Measurements from ENCODE around the gene ZNF625.

ZNF625 gene

DNA sequence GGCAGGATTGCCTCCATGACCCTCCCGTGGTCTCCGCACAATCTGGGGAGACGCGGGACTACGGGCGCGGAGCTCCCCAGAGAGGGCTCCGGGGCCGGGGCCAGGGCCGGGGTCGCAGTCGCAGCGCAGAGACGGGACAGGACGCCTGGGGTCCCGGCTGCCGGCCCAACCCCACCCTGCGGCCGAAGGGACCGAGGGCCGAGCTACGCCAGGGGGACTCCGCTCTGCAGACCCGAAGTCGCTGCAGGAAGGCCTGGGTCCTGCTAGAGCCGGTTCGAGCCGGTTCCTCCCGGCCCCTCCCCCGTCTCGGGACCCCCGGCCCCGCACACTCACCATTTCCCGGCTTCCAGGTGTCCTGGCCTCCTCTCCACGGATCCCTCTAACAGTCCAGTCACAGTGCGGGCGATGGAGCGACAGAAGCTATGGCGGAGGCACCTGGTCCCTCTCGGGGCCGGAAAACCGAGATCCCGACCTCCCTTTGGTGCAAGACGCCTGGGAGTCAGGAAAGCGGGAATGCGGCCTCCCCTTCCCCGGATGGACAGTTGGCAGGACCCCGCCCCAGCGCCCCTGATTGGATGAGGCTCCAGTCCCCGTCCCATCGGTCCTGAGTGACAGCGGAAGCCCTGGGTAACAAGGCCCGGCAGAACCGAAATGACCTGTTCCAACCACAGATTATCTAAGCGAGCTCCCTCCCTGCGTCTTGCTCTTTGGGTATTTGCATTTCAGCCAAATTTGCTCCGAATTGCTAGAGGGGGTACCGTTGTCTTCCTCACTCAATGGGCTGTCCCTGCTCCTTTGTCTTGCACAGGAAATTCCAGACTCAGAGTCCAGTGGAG lies at the start of gene ZNF625:
Gene ZNF625, minus strand, starts transcription at position 512 of the 836 bp plus-strand sequence. Its CDS starts 176 bp downstream, at position 336.
- TF ChIP-seq, protein P1, sequence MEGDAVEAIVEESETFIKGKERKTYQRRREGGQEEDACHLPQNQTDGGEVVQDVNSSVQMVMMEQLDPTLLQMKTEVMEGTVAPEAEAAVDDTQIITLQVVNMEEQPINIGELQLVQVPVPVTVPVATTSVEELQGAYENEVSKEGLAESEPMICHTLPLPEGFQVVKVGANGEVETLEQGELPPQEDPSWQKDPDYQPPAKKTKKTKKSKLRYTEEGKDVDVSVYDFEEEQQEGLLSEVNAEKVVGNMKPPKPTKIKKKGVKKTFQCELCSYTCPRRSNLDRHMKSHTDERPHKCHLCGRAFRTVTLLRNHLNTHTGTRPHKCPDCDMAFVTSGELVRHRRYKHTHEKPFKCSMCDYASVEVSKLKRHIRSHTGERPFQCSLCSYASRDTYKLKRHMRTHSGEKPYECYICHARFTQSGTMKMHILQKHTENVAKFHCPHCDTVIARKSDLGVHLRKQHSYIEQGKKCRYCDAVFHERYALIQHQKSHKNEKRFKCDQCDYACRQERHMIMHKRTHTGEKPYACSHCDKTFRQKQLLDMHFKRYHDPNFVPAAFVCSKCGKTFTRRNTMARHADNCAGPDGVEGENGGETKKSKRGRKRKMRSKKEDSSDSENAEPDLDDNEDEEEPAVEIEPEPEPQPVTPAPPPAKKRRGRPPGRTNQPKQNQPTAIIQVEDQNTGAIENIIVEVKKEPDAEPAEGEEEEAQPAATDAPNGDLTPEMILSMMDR (IDR thresholded peaks at IDR 0.05; ENCODE audit: low read depth, low read length) = no peak
- peak; percentile 84 for DNase-seq (ENCODE audit: low read depth, low spot score)
- in situ Hi-C loops (cut with HindIII; ENCODE audit: low sequenced_read_pairs) = no loop called here
- peak within 1 kb of the TSS; percentile 88 for H3K4me3 ChIP-seq (ENCODE audit: low read depth, low read length)

GRCh38 chr19:12205296-12205695 lies 48.8 kb upstream of the ZNF625 start:
- H3K4me3 ChIP-seq (ENCODE audit: low read depth, low read length) = no peak overlapping the region
- DNase-seq (ENCODE audit: low read depth, low spot score) = no peak
- TF ChIP-seq, protein P1 (IDR thresholded peaks at IDR 0.05; ENCODE audit: low read depth, low read length) = no peak
- in situ Hi-C loops (cut with HindIII; ENCODE audit: low sequenced_read_pairs) = no loop called here

GRCh38 chr19:12202250-12202649 lies 45.7 kb upstream of the ZNF625 start:
- no peak overlapping the region for H3K4me3 ChIP-seq (ENCODE audit: low read depth, low read length)
- TF ChIP-seq, protein P1 (IDR thresholded peaks at IDR 0.05; ENCODE audit: low read depth, low read length) = no peak
- no peak for DNase-seq (ENCODE audit: low read depth, low spot score)
- in situ Hi-C loops (cut with HindIII; ENCODE audit: low sequenced_read_pairs) = no loop called here

- TF ChIP-seq, protein P1 (IDR thresholded peaks at IDR 0.05; ENCODE audit: low read depth, low read length) = no peak
- DNase-seq (ENCODE audit: low read depth, low spot score) = no peak
- in situ Hi-C loops (cut with HindIII; ENCODE audit: low sequenced_read_pairs) = no loop called here
- H3K4me3 ChIP-seq (ENCODE audit: low read depth, low read length) = no peak overlapping the region
Measured at GRCh38 chr19:12199757-12200419, 43.4 kb upstream of the ZNF625 start.

DNA sequence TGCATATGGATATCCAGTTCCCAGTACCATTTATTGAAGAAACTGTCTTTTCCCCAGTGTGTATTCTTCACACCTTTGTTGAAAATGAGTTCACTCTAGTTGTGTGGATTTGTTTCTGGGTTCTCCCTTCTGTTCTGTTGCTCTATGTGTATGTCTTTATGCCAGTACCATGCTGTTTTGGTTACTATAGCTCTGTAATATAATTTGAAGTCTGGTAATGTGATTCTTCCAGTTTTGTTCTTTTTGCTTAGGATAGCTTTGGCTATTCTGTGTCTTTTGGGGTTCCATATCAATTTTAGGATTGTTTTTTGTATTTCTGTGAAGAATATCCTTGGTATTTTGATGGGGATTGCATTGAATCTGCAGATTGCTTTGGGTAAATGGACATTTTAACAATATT lies 41.6 kb upstream of the ZNF625 start:
- TF ChIP-seq, protein P1 (IDR thresholded peaks at IDR 0.05; ENCODE audit: low read depth, low read length) = no peak
- in situ Hi-C loops (cut with HindIII; ENCODE audit: low sequenced_read_pairs) = no loop called here
- DNase-seq (ENCODE audit: low read depth, low spot score) = no peak
- H3K4me3 ChIP-seq (ENCODE audit: low read depth, low read length) = no peak overlapping the region

DNA sequence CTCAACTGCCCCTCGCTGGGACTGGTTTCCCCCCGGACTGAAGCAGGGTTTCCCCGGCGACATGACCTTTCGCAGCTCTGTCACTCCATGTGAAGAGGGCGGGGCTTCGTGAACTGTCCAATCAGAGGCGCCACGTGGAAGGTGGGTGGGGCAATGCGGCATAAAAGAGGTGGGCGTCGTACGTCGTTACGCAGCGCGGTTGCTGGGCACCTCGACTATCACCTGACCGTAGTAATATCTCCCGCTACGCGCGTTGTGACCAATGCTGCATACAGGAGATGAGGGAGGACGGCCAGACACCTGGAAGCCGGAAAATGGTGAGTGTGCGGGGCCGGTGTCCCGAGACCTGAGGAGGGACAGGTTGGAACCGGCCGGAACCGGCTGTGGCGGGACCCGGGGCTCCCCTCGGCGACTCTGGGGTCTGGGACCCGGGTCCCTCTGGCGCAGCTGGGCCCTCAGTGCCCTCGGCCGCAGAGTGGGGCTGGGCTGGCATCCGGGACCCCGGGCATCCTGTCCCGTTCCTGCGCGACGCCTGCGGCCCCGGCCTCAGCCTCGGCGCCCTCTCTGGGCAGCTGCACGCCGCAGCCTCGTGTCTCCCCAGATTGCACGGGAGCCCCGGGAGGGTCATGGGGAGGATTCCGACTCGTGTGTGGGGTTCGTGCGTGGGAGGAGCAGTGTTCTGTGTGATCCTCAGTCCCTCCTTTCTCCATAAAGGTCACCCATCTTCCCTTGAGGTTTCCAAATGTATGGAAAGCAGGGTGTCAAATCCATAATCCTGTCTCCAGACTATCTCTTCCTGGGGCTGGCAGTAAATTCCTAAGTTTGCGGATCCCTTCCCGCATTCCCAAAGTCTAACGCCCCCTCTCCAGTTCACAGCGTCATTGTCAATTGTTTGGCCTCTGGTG lies 38.5 kb upstream of the ZNF625 start:
- DNase-seq (ENCODE audit: low read depth, low spot score) = peak; percentile 65
- in situ Hi-C loops (cut with HindIII; ENCODE audit: low sequenced_read_pairs) = no loop called here
- TF ChIP-seq, protein P1 (IDR thresholded peaks at IDR 0.05; ENCODE audit: low read depth, low read length) = no peak
- peak overlapping the region; percentile 49 for H3K4me3 ChIP-seq (ENCODE audit: low read depth, low read length)

All from astrocyte of the spinal cord (primary cell).